ENCODE measurements around the gene TMEM97. TPM values are rescaled to one million over a fixed set of nuclear protein-coding genes. Genes with fewer than 3 reads are reported as not detected.
"Not testable (repeated sequence)": the region's sequence is repeated elsewhere in the genome, so short reads cannot be mapped to it uniquely, and the experiment has no call there.

Gene TMEM97
- polyA plus RNA-seq, 1 experiment = 12.5 TPM

DNA sequence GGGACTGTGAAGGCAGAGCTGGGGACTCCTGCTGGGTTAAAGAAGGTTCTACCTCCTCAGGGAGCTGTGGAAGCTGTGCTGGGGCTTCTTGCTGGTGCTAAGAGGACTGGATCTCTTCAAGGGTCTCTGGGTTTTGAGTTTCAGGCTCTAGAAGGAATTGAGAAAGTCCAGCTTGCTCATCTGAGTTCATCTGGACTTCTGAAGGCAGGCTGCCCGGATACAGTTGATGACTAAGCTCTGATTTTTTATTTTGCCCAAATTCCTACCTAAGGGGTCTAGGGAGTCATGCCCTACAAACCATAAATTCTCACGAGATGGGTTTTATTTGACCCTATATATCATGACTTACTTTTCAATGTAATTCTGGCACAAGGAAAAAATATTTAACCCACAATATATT is 46.8 kb upstream of the TMEM97 start:
- no peaks in the 10 kb centered on the region for H3K36me3 ChIP-seq (ENCODE audit: control insufficient read depth, insufficient read depth, low read length)
- TF ChIP-seq CTCF (IDR thresholded peaks at IDR 0.05; ENCODE audit: insufficient read depth, low read depth, low read length) = no peak
- POLR2A ChIA-PET = no interaction called here
- no peak overlapping the region for H3K4me3 ChIP-seq (ENCODE audit: low read depth, low read length)
- DNase-seq (ENCODE audit: low read depth) = no peak
- CTCF ChIA-PET = interaction anchor here (1.6 to 1.8 kb wide), 3 partner anchors 15 to 49 kb away, joined by 4 to 7 read pairs (median 4); no protein-coding TSS in a partner anchor
- H3K27me3 ChIP-seq (ENCODE audit: control insufficient read depth, insufficient read depth, low read length) = no peaks in the 10 kb centered on the region

GRCh38 chr17:28273341-28273740 is 45.7 kb upstream of the TMEM97 start:
- H3K27me3 ChIP-seq (ENCODE audit: control insufficient read depth, insufficient read depth, low read length); POLR2A ChIA-PET; H3K4me3 ChIP-seq (ENCODE audit: low read depth, low read length); H3K36me3 ChIP-seq (ENCODE audit: control insufficient read depth, insufficient read depth, low read length); DNase-seq (ENCODE audit: low read depth); CTCF ChIA-PET: not testable (repeated sequence)

GRCh38 chr17:28274591-28275265 is 44.3 kb upstream of the TMEM97 start:
- H3K27me3 ChIP-seq (ENCODE audit: control insufficient read depth, insufficient read depth, low read length) = no peaks in the 10 kb centered on the region
- ChIA-PET POLR2A (no interaction called here), CTCF (no interaction called here)
- no peak for TF ChIP-seq CTCF (IDR thresholded peaks at IDR 0.05; ENCODE audit: insufficient read depth, low read depth, low read length)
- H3K4me3 ChIP-seq (ENCODE audit: low read depth, low read length) = no peak overlapping the region
- H3K36me3 ChIP-seq (ENCODE audit: control insufficient read depth, insufficient read depth, low read length) = no peaks in the 10 kb centered on the region
- no peak for DNase-seq (ENCODE audit: low read depth)

DNA sequence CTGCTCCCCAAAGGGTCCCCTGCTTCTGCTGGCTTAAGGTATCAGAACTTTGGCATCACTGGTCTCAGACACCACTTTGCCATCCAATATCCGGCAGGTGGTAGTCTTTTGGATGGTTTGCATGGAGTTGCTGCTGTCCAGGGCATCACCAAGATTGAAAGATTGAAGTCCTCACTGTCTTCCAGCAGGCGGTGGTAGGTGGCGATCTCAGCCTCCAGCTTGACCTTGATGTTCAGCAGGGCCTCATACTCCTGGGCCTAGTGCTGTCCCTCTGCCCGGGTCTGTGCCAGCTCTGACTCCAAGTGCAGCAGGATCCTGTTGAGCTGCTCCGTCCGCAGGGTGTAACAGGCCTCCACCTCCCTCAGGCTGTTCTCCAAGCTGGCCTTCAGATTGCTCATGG is 43.0 kb upstream of the TMEM97 start:
- ChIA-PET POLR2A (no interaction called here), CTCF (no interaction called here)
- Histone ChIP-seq H3K27me3 (ENCODE audit: control insufficient read depth, insufficient read depth, low read length) (no peaks in the 10 kb centered on the region), H3K36me3 (ENCODE audit: control insufficient read depth, insufficient read depth, low read length) (no peaks in the 10 kb centered on the region), H3K4me3 (ENCODE audit: low read depth, low read length) (no peak overlapping the region)
- no peak for TF ChIP-seq CTCF (IDR thresholded peaks at IDR 0.05; ENCODE audit: insufficient read depth, low read depth, low read length)
- no peak for DNase-seq (ENCODE audit: low read depth)

DNA sequence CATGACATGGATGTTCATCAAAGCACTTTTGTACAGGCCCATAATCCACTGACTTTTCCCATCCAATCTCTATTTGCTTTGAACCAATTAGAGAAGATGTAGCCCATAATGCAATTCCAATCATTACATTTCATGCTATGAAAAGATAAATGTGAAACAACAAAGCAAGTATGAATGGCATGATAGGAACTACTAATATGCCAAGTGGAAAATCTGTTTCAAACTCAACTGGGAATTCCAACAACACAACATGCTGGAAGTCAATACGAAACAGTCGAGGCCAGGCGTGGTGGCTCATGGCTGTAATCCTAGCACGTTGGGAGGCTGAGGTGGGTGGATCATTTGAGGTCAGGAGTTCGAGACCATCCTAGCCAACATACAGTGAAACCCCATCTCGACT is 39.6 kb upstream of the TMEM97 start:
- DNase-seq (ENCODE audit: low read depth) = no peak

More for the DNA sequence above, 39.6 kb upstream of the TMEM97 start:
- POLR2A ChIA-PET = no interaction called here
- no peaks in the 10 kb centered on the region for H3K36me3 ChIP-seq (ENCODE audit: control insufficient read depth, insufficient read depth, low read length)
- CTCF ChIA-PET = interaction anchor here (1.6 kb wide), 1 partner anchor 9 kb away, joined by 3 read pairs; no protein-coding TSS in a partner anchor
- no peaks in the 10 kb centered on the region for H3K27me3 ChIP-seq (ENCODE audit: control insufficient read depth, insufficient read depth, low read length)
- H3K4me3 ChIP-seq (ENCODE audit: low read depth, low read length) = no peak overlapping the region
- TF ChIP-seq CTCF (IDR thresholded peaks at IDR 0.05; ENCODE audit: insufficient read depth, low read depth, low read length) = no peak

Data from BJ (cell line).